Panc1 (cell line): ENCODE data around the gene TNFSF9.

Source experiments
- POLR2AphosphoS5 ChIP-seq: IDR thresholded peaks from 2 replicates; pipeline ENCODE4 v1.6.1; 2012; ENCODE audit warnings: mild to moderate bottlenecking, low read depth, low read length, moderate library complexity
- REST ChIP-seq, 2 experiments: IDR thresholded peaks; 2 replicates each; pipeline ENCODE4 v1.6.1; 2011 to 2012; ENCODE audit warnings: low read depth in 2 of 2, control low read depth in 1 of 2, low read length in 1 of 2, mild to moderate bottlenecking in 1 of 2, moderate library complexity in 1 of 2; ENCODE audit not compliant: insufficient read depth in 1 of 2

- no peak for TF ChIP-seq POLR2AphosphoS5
- TF ChIP-seq REST (IDR thresholded peaks at IDR 0.05; ENCODE audit: insufficient read depth in 1 of 2, low read depth in 2 of 2, low read length in 1 of 2): no peak
Measured at GRCh38 chr19:6535558-6536137, 4.8 kb downstream of the TNFSF9 start.
